NB4 (cell line): ENCODE data around the gene TMEM63C.

Experiments
- MYC ChIP-seq: IDR thresholded peaks from 2 replicates; pipeline ENCODE4 v1.6.1; 2011; ENCODE audit warnings: low read depth, low read length
- POLR2A ChIP-seq: IDR thresholded peaks from 2 replicates; pipeline ENCODE4 v1.6.1; 2011; ENCODE audit warnings: mild to moderate bottlenecking; ENCODE audit not compliant: insufficient read length; ENCODE audit errors: extremely low read depth
- TF ChIP-seq, protein P1 (sequence below): IDR thresholded peaks from one replicate; pipeline ENCODE4 v1.5.1; 2012; ENCODE audit warnings: low read depth, low read length
- TF ChIP-seq, protein P2 (sequence below): IDR thresholded peaks from 2 replicates; pipeline ENCODE4 v1.6.1; 2011; ENCODE audit warnings: low read depth, low read length

DNA sequence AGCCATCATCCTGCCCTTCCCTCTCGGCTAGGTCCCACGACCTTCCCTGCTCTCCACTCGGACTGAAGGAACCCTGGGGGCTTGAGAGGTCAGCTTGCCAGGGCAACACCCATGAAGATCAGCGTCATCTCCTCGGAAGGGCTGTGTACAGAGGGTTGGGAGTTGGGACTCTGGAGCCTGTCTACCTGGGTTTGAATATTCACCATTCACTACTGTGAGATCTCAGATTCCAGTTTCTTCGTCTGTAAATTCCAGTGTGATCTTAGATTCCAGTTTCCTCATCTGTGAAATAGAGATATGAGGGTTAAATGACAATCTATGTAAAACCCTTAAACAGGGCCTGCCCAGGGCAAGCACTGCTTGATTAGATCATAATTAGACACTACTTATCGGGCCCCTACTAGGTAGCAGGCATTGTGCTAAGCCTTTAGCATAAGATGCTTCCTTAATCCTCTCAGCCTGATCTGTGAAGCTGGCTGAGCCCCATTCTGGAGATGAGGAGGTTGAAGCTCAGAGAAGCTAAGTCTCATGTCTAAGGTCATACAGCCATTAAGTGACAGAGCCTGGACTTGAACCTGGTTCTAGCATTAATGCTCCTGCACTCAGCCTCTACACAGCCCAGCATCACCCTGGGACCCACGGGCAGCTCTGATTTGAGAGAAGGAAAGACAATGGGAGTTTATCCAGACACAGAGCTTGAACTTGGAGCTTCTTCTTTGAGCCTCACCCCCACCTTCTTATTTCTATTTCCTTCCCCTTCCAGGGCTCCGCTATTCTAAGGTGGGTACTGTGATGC lies 39.4 kb upstream of the TMEM63C start:
- TF ChIP-seq, protein P1, sequence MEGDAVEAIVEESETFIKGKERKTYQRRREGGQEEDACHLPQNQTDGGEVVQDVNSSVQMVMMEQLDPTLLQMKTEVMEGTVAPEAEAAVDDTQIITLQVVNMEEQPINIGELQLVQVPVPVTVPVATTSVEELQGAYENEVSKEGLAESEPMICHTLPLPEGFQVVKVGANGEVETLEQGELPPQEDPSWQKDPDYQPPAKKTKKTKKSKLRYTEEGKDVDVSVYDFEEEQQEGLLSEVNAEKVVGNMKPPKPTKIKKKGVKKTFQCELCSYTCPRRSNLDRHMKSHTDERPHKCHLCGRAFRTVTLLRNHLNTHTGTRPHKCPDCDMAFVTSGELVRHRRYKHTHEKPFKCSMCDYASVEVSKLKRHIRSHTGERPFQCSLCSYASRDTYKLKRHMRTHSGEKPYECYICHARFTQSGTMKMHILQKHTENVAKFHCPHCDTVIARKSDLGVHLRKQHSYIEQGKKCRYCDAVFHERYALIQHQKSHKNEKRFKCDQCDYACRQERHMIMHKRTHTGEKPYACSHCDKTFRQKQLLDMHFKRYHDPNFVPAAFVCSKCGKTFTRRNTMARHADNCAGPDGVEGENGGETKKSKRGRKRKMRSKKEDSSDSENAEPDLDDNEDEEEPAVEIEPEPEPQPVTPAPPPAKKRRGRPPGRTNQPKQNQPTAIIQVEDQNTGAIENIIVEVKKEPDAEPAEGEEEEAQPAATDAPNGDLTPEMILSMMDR, result no peak
- TF ChIP-seq POLR2A (no peak), MYC (no peak)
- TF ChIP-seq, protein P2, sequence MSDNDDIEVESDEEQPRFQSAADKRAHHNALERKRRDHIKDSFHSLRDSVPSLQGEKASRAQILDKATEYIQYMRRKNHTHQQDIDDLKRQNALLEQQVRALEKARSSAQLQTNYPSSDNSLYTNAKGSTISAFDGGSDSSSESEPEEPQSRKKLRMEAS, result no peak
